Activated CD4-positive, alpha-beta T cell treated with anti-CD3 and anti-CD28 coated beads, Interleukin-2, amount 10 ng/mL, durations not matched to agents 24 days and 14 days (primary cell): ENCODE measurements around the gene DGKG. TPM values are rescaled to one million over a fixed set of nuclear protein-coding genes. Genes with fewer than 3 reads are reported as not detected.

Experiments
- DNase-seq: peaks from one replicate; pipeline ENCODE4 v3.0.0; 2022
- H3K27ac Mint-ChIP-seq: one replicate; pipeline ENCODE4 v1.8.0; 2022; ENCODE audit warnings: mild to moderate bottlenecking, mixed read lengths
- H3K27me3 Mint-ChIP-seq: one replicate; pipeline ENCODE4 v1.8.0; 2022; ENCODE audit warnings: mixed read lengths
- H3K36me3 Mint-ChIP-seq: one replicate; pipeline ENCODE4 v1.8.0; 2022; ENCODE audit warnings: low read depth, mild to moderate bottlenecking, mixed read lengths
- H3K4me1 Mint-ChIP-seq: one replicate; pipeline ENCODE4 v1.8.0; 2021; ENCODE audit warnings: mixed read lengths
- H3K4me3 Mint-ChIP-seq: one replicate; pipeline ENCODE4 v1.8.0; 2022; ENCODE audit warnings: mild to moderate bottlenecking, moderate library complexity, mixed read lengths
- H3K9me3 Mint-ChIP-seq: one replicate; pipeline ENCODE4 v1.8.0; 2021; ENCODE audit warnings: mixed read lengths
- intact Hi-C: fragments of 100-400 bp; cut with micrococcal nuclease; formaldehyde crosslinking; loops from one replicate; pipeline ENCODE4 v1.15.1; 2023
- total RNA-seq: library from RNA; stranded (reverse); gene quantifications from 2 replicates; pipeline ENCODE4 v1.2.3, GENCODE V29; 2022

Gene DGKG
- total RNA-seq, 1 donor from 2014 or later: 0.28 TPM

- Mint-ChIP-seq H3K4me3 (no peak overlapping the region), H3K27ac (no peak overlapping the region), H3K4me1 (peaks cover 13% of the 10 kb centered on the region), H3K27me3 (peaks cover 40% of the 10 kb centered on the region), H3K9me3 (no peaks in the 10 kb centered on the region), H3K36me3 (no peaks in the 10 kb centered on the region)
- no peak for DNase-seq
- intact Hi-C loops: no loop called here
Measured at GRCh38 chr3:186220365-186220764, 141.7 kb downstream of the DGKG start.

GRCh38 chr3:186219211-186219638, 142.8 kb downstream of the DGKG start:
- peaks cover 40% of the 10 kb centered on the region for H3K27me3 Mint-ChIP-seq
- no peak overlapping the region for H3K27ac Mint-ChIP-seq
- H3K4me1 Mint-ChIP-seq: peaks cover 13% of the 10 kb centered on the region
- H3K9me3 Mint-ChIP-seq: no peaks in the 10 kb centered on the region
- DNase-seq: no peak
- no peak overlapping the region for H3K4me3 Mint-ChIP-seq
- intact Hi-C loops: no loop called here
- H3K36me3 Mint-ChIP-seq: no peaks in the 10 kb centered on the region

- peaks cover 13% of the 10 kb centered on the region for H3K4me1 Mint-ChIP-seq
- no peaks in the 10 kb centered on the region for H3K36me3 Mint-ChIP-seq
- H3K9me3 Mint-ChIP-seq: no peaks in the 10 kb centered on the region
- H3K27me3 Mint-ChIP-seq: peaks cover 38% of the 10 kb centered on the region
- H3K4me3 Mint-ChIP-seq: no peak overlapping the region
- no peak for DNase-seq
- no peak overlapping the region for H3K27ac Mint-ChIP-seq
- intact Hi-C loops: no loop called here
Measured at GRCh38 chr3:186218421-186218820, 143.6 kb downstream of the DGKG start.

- peak; percentile 62 for DNase-seq
- intact Hi-C loops: no loop called here
- peak overlapping the region; percentile 43 for H3K27ac Mint-ChIP-seq
- H3K9me3 Mint-ChIP-seq: no peaks in the 10 kb centered on the region
- H3K27me3 Mint-ChIP-seq: peaks cover 39% of the 10 kb centered on the region
- peaks cover 13% of the 10 kb centered on the region for H3K4me1 Mint-ChIP-seq
- H3K36me3 Mint-ChIP-seq: no peaks in the 10 kb centered on the region
- no peak overlapping the region for H3K4me3 Mint-ChIP-seq
Measured at GRCh38 chr3:186217820-186218164, 144.2 kb downstream of the DGKG start.

GRCh38 chr3:186216900-186217819, 144.9 kb downstream of the DGKG start:
- Mint-ChIP-seq H3K27ac (peak overlapping the region; percentile 43), H3K4me3 (no peak overlapping the region), H3K27me3 (peaks cover 41% of the 10 kb centered on the region), H3K9me3 (no peaks in the 10 kb centered on the region), H3K36me3 (no peaks in the 10 kb centered on the region), H3K4me1 (peaks cover 13% of the 10 kb centered on the region)
- no peak for DNase-seq
- intact Hi-C loops: no loop called here

- Mint-ChIP-seq H3K4me3 (no peak overlapping the region), H3K4me1 (peaks cover 15% of the 10 kb centered on the region), H3K9me3 (no peaks in the 10 kb centered on the region), H3K27ac (no peak overlapping the region), H3K27me3 (peaks cover 37% of the 10 kb centered on the region), H3K36me3 (no peaks in the 10 kb centered on the region)
- no peak for DNase-seq
- intact Hi-C loops: no loop called here
Measured at GRCh38 chr3:186214670-186215069, 147.4 kb downstream of the DGKG start.

- DNase-seq: no peak
- H3K36me3 Mint-ChIP-seq: no peaks in the 10 kb centered on the region
- H3K4me3 Mint-ChIP-seq: no peak overlapping the region
- no peak overlapping the region for H3K27ac Mint-ChIP-seq
- intact Hi-C loops: no loop called here
- H3K9me3 Mint-ChIP-seq: no peaks in the 10 kb centered on the region
- H3K4me1 Mint-ChIP-seq: peaks cover 15% of the 10 kb centered on the region
- peaks cover 34% of the 10 kb centered on the region for H3K27me3 Mint-ChIP-seq
Measured at GRCh38 chr3:186213946-186214345, 148.1 kb downstream of the DGKG start.

GRCh38 chr3:186212611-186213010, 149.4 kb downstream of the DGKG start:
- Mint-ChIP-seq H3K9me3 (no peaks in the 10 kb centered on the region), H3K27ac (no peak overlapping the region), H3K4me3 (no peak overlapping the region), H3K36me3 (no peaks in the 10 kb centered on the region), H3K4me1 (peaks cover 11% of the 10 kb centered on the region), H3K27me3 (peaks cover 34% of the 10 kb centered on the region)
- no peak for DNase-seq
- intact Hi-C loops: no loop called here

GRCh38 chr3:186210852-186211500, 151.1 kb downstream of the DGKG start:
- H3K4me3 Mint-ChIP-seq: no peak overlapping the region
- no peak for DNase-seq
- intact Hi-C loops: no loop called here
- peaks cover 28% of the 10 kb centered on the region for H3K27me3 Mint-ChIP-seq
- H3K9me3 Mint-ChIP-seq: no peaks in the 10 kb centered on the region
- peaks cover 2% of the 10 kb centered on the region for H3K4me1 Mint-ChIP-seq
- H3K27ac Mint-ChIP-seq: no peak overlapping the region
- no peaks in the 10 kb centered on the region for H3K36me3 Mint-ChIP-seq

- DNase-seq: no peak
- Mint-ChIP-seq H3K4me3 (no peak overlapping the region), H3K4me1 (peaks cover 2% of the 10 kb centered on the region), H3K36me3 (no peaks in the 10 kb centered on the region), H3K27me3 (peaks cover 24% of the 10 kb centered on the region), H3K9me3 (no peaks in the 10 kb centered on the region), H3K27ac (no peak overlapping the region)
- intact Hi-C loops: no loop called here
Measured at GRCh38 chr3:186209810-186210752, 152.0 kb downstream of the DGKG start.

GRCh38 chr3:186208296-186208989, 153.6 kb downstream of the DGKG start:
- intact Hi-C loops: no loop called here
- H3K4me3 Mint-ChIP-seq: no peak overlapping the region
- no peaks in the 10 kb centered on the region for H3K9me3 Mint-ChIP-seq
- peaks cover 2% of the 10 kb centered on the region for H3K4me1 Mint-ChIP-seq
- no peak overlapping the region for H3K27ac Mint-ChIP-seq
- H3K27me3 Mint-ChIP-seq: peaks cover 17% of the 10 kb centered on the region
- DNase-seq: no peak
- no peaks in the 10 kb centered on the region for H3K36me3 Mint-ChIP-seq

GRCh38 chr3:186207515-186207914, 154.5 kb downstream of the DGKG start:
- Mint-ChIP-seq H3K36me3 (no peaks in the 10 kb centered on the region), H3K27ac (no peak overlapping the region), H3K4me1 (peaks cover 2% of the 10 kb centered on the region), H3K9me3 (no peaks in the 10 kb centered on the region), H3K27me3 (peaks cover 16% of the 10 kb centered on the region), H3K4me3 (no peak overlapping the region)
- intact Hi-C loops: no loop called here
- DNase-seq: no peak

- H3K36me3 Mint-ChIP-seq: no peaks in the 10 kb centered on the region
- intact Hi-C loops: no loop called here
- peaks cover 17% of the 10 kb centered on the region for H3K27me3 Mint-ChIP-seq
- no peak overlapping the region for H3K27ac Mint-ChIP-seq
- no peaks in the 10 kb centered on the region for H3K9me3 Mint-ChIP-seq
- DNase-seq: no peak
- H3K4me1 Mint-ChIP-seq: no peaks in the 10 kb centered on the region
- no peak overlapping the region for H3K4me3 Mint-ChIP-seq
Measured at GRCh38 chr3:186200726-186201125, 161.3 kb downstream of the DGKG start.
